Muscle layer of duodenum (tissue), 2 donors: Measurements from ENCODE around the gene TMEM63B.
"Not testable (repeated sequence)": the region's sequence is repeated elsewhere in the genome, so short reads cannot be mapped to it uniquely, and the experiment has no call there.

Experiments
- H3K27ac ChIP-seq: one replicate; pipeline ENCODE4 v1.7.0; 2013; ENCODE audit warnings: mild to moderate bottlenecking, low read length
- H3K27me3 ChIP-seq: one replicate; pipeline ENCODE4 v1.7.0; 2013; ENCODE audit warnings: low read depth, mild to moderate bottlenecking, control low read depth, low read length
- H3K36me3 ChIP-seq, 2 donors: one replicate each; pipeline ENCODE4 v1.7.0; 2013; ENCODE audit warnings: low read length in 2 of 2, control low read depth in 1 of 2, mild to moderate bottlenecking in 1 of 2; ENCODE audit not compliant: insufficient read depth in 2 of 2, control insufficient read depth in 1 of 2
- H3K4me1 ChIP-seq, 2 donors: one replicate each; pipeline ENCODE4 v1.7.0; 2013; ENCODE audit warnings: low read length in 2 of 2, mild to moderate bottlenecking in 2 of 2, control low read depth in 1 of 2, moderate library complexity in 1 of 2; ENCODE audit not compliant: insufficient read depth in 2 of 2, control insufficient read depth in 1 of 2
- H3K4me3 ChIP-seq, 2 donors: one replicate each; pipeline ENCODE4 v1.7.0; 2013; ENCODE audit warnings: low read length in 2 of 2, low read depth in 1 of 2, mild to moderate bottlenecking in 1 of 2
- H3K9me3 ChIP-seq, 2 donors: one replicate each; pipeline ENCODE4 v1.7.0; 2013; ENCODE audit warnings: low read length in 2 of 2, control low read depth in 1 of 2, mild to moderate bottlenecking in 1 of 2; ENCODE audit not compliant: control insufficient read depth in 1 of 2
- donor health status: healthy.

Gene TMEM63B

GRCh38 chr6:44178424-44179071 is 51.2 kb downstream of the TMEM63B start:
- no peaks in the 10 kb centered on the region for H3K36me3 ChIP-seq
- H3K27ac ChIP-seq, result no peak overlapping the region
- no peak overlapping the region for H3K4me3 ChIP-seq
- H3K4me1 ChIP-seq, result no peaks in the 10 kb centered on the region
- no peaks in the 10 kb centered on the region for H3K9me3 ChIP-seq
- no peaks in the 10 kb centered on the region for H3K27me3 ChIP-seq

- Histone ChIP-seq H3K27me3 (no peaks in the 10 kb centered on the region), H3K36me3 (no peaks in the 10 kb centered on the region), H3K4me3 (no peak overlapping the region), H3K9me3 (no peaks in the 10 kb centered on the region), H3K27ac (no peak overlapping the region), H3K4me1 (no peaks in the 10 kb centered on the region)
These were observed 51.8 kb downstream of the TMEM63B start for GRCh38 chr6:44179072-44179536.

GRCh38 chr6:44179648-44180047 is 52.3 kb downstream of the TMEM63B start:
- Histone ChIP-seq H3K27me3 (no peaks in the 10 kb centered on the region), H3K4me3 (no peak overlapping the region), H3K4me1 (no peaks in the 10 kb centered on the region), H3K9me3 (no peaks in the 10 kb centered on the region), H3K27ac (no peak overlapping the region), H3K36me3 (no peaks in the 10 kb centered on the region)

- Histone ChIP-seq H3K9me3 (no peaks in the 10 kb centered on the region), H3K27me3 (no peaks in the 10 kb centered on the region), H3K4me3 (no peak overlapping the region), H3K36me3 (no peaks in the 10 kb centered on the region), H3K4me1 (no peaks in the 10 kb centered on the region), H3K27ac (no peak overlapping the region)
These were observed 53.1 kb downstream of the TMEM63B start for GRCh38 chr6:44180406-44180805.

- Histone ChIP-seq H3K4me3 (no peak overlapping the region), H3K9me3 (no peaks in the 10 kb centered on the region), H3K4me1 (no peaks in the 10 kb centered on the region), H3K27ac (no peak overlapping the region), H3K27me3 (no peaks in the 10 kb centered on the region), H3K36me3 (no peaks in the 10 kb centered on the region)
These were observed 53.5 kb downstream of the TMEM63B start for GRCh38 chr6:44180886-44181285.

- H3K4me1 ChIP-seq, H3K4me3 ChIP-seq, H3K27ac ChIP-seq, H3K9me3 ChIP-seq, H3K27me3 ChIP-seq, H3K36me3 ChIP-seq: not testable (repeated sequence)
These were observed 54.4 kb downstream of the TMEM63B start for GRCh38 chr6:44181784-44182183.

GRCh38 chr6:44182911-44183390 is 55.6 kb downstream of the TMEM63B start:
- no peaks in the 10 kb centered on the region for H3K4me1 ChIP-seq
- H3K4me3 ChIP-seq, result no peak overlapping the region
- H3K27me3 ChIP-seq, result no peaks in the 10 kb centered on the region
- H3K9me3 ChIP-seq, result no peaks in the 10 kb centered on the region
- no peak overlapping the region for H3K27ac ChIP-seq
- no peaks in the 10 kb centered on the region for H3K36me3 ChIP-seq

- H3K4me3 ChIP-seq, result no peak overlapping the region
- no peaks in the 10 kb centered on the region for H3K4me1 ChIP-seq
- no peaks in the 10 kb centered on the region for H3K36me3 ChIP-seq
- no peaks in the 10 kb centered on the region for H3K9me3 ChIP-seq
- no peak overlapping the region for H3K27ac ChIP-seq
- no peaks in the 10 kb centered on the region for H3K27me3 ChIP-seq
These were observed 56.4 kb downstream of the TMEM63B start for GRCh38 chr6:44183783-44184182.

- H3K9me3 ChIP-seq, H3K36me3 ChIP-seq, H3K4me1 ChIP-seq, H3K4me3 ChIP-seq, H3K27me3 ChIP-seq, H3K27ac ChIP-seq: not testable (repeated sequence)
These were observed 58.0 kb downstream of the TMEM63B start for GRCh38 chr6:44185356-44185755.

- no peak overlapping the region for H3K27ac ChIP-seq
- no peaks in the 10 kb centered on the region for H3K36me3 ChIP-seq
- no peaks in the 10 kb centered on the region for H3K9me3 ChIP-seq
- H3K27me3 ChIP-seq, result no peaks in the 10 kb centered on the region
- no peak overlapping the region for H3K4me3 ChIP-seq
- no peaks in the 10 kb centered on the region for H3K4me1 ChIP-seq
These were observed 58.7 kb downstream of the TMEM63B start for GRCh38 chr6:44185953-44186634.

GRCh38 chr6:44186635-44187025 is 59.3 kb downstream of the TMEM63B start:
- H3K4me1 ChIP-seq, result no peaks in the 10 kb centered on the region
- H3K9me3 ChIP-seq, result no peaks in the 10 kb centered on the region
- no peak overlapping the region for H3K4me3 ChIP-seq
- H3K36me3 ChIP-seq, result no peaks in the 10 kb centered on the region
- H3K27me3 ChIP-seq, result no peaks in the 10 kb centered on the region
- no peak overlapping the region for H3K27ac ChIP-seq

GRCh38 chr6:44188819-44189218 is 61.5 kb downstream of the TMEM63B start:
- Histone ChIP-seq H3K9me3 (no peaks in the 10 kb centered on the region), H3K27me3 (no peaks in the 10 kb centered on the region), H3K27ac (no peak overlapping the region), H3K36me3 (no peaks in the 10 kb centered on the region), H3K4me1 (no peaks in the 10 kb centered on the region), H3K4me3 (no peak overlapping the region)
